ENCODE results near the gene RHOA. TPM values are rescaled to one million over a fixed set of nuclear protein-coding genes. Genes with fewer than 3 reads are reported as not detected.

Gene RHOA
- total and polyA plus RNA-seq, 2 of the 13 experiments (the other 11 are each of a cell fraction or from before 2014, with no cell fraction given) = 131 to 177 TPM

GRCh38 chr3:49339941-49340800, 71.6 kb downstream of the RHOA start, which contains the start of gene USP4 (continued):
- peak; percentile 14; the same call in 1 of the 2 replicates for TF ChIP-seq SOX13 (IDR thresholded peaks at IDR 0.05)
- peak in 1 of 2 experiments; percentile 69; a peak in 2 of 4 replicates for TF ChIP-seq SOX13 (CRISPR knock-in tag; conservative IDR thresholded peaks at IDR 0.05 in 1 of 2, IDR thresholded peaks at IDR 0.05 in 1 of 2)
- TF ChIP-seq SATB2 (CRISPR knock-in tag; IDR thresholded peaks at IDR 0.05) = peak; percentile 39; the same call in 1 of the 2 replicates
- peak; percentile 76 for TF ChIP-seq HDAC1 (CRISPR knock-in tag; IDR thresholded peaks at IDR 0.05)
- TF ChIP-seq ZNF33B (CRISPR knock-in tag; IDR thresholded peaks at IDR 0.05) = peak; percentile 99
- TF ChIP-seq ZNF292 (CRISPR knock-in tag; IDR thresholded peaks at IDR 0.05; ENCODE audit: borderline replicate concordance, low read depth) = peak; percentile 78; the same call in 1 of the 2 replicates
- TF ChIP-seq RNF2 (conservative IDR thresholded peaks at IDR 0.05; ENCODE audit: low read depth) = peak; percentile 94
- no peak for TF ChIP-seq SRF (IDR thresholded peaks at IDR 0.05; ENCODE audit: low read depth, low read length)
- TF ChIP-seq ZNF274 (CRISPR knock-in tag; IDR thresholded peaks at IDR 0.05) = peak; percentile 99
- TF ChIP-seq BATF2 (CRISPR knock-in tag; IDR thresholded peaks at IDR 0.05) = peak; percentile 98
- TF ChIP-seq HDAC2 (CRISPR knock-in tag; IDR thresholded peaks at IDR 0.05) = peak; percentile 67
- peak; percentile 16 for TF ChIP-seq DZIP1 (CRISPR knock-in tag; IDR thresholded peaks at IDR 0.05)
- TF ChIP-seq ZBTB3 (CRISPR knock-in tag; IDR thresholded peaks at IDR 0.05; ENCODE audit: borderline replicate concordance, low read depth) = peak; percentile 90; the same call in 1 of the 2 replicates
- TF ChIP-seq ZNF225 (CRISPR knock-in tag; IDR thresholded peaks at IDR 0.05) = 0 out of 2 replicates have a peak, but pooled peaks have one; percentile 53
- peak; percentile 92 for TF ChIP-seq ZBTB43 (CRISPR knock-in tag; conservative IDR thresholded peaks at IDR 0.05)
- TF ChIP-seq SMAD3 (CRISPR knock-in tag; IDR thresholded peaks at IDR 0.05) = peak; percentile 20; the same call in 1 of the 2 replicates
- TF ChIP-seq U2AF2 (IDR thresholded peaks at IDR 0.05; ENCODE audit: low read depth, low read length) = no peak
- TF ChIP-seq DNMT1 (CRISPR knock-in tag; IDR thresholded peaks at IDR 0.05) = peak; percentile 90; the same call in 1 of the 2 replicates
- no peak for TF ChIP-seq SRSF4 (IDR thresholded peaks at IDR 0.05; ENCODE audit: low read depth, low read length, poor library complexity, severe bottlenecking)
- TF ChIP-seq NFYC (CRISPR knock-in tag; IDR thresholded peaks at IDR 0.05) = peak; percentile 53
- no peak for TF ChIP-seq IKZF1 (IDR thresholded peaks at IDR 0.05)
- no peak for TF ChIP-seq SP140L (CRISPR knock-in tag; IDR thresholded peaks at IDR 0.05; ENCODE audit: borderline replicate concordance)
- no peak for TF ChIP-seq PRPF4 (IDR thresholded peaks at IDR 0.05; ENCODE audit: low read depth, low read length, poor library complexity, severe bottlenecking)
- peak; percentile 94 for TF ChIP-seq RBFOX2 (IDR thresholded peaks at IDR 0.05; ENCODE audit: low read depth, low read length)
- no peak for TF ChIP-seq MZF1 (CRISPR knock-in tag; IDR thresholded peaks at IDR 0.05; ENCODE audit: borderline replicate concordance)
